ENCODE data around the gene MTG2. TPM values are rescaled to one million over a fixed set of nuclear protein-coding genes. Genes with fewer than 3 reads are reported as not detected.
A peak's percentile ranks its signal among the peaks of the same experiment; 100 is the strongest.

Gene MTG2
- total RNA-seq, 6 experiments from 2014 or later: 27.0 to 45.6 (median 31.8) TPM

DNA sequence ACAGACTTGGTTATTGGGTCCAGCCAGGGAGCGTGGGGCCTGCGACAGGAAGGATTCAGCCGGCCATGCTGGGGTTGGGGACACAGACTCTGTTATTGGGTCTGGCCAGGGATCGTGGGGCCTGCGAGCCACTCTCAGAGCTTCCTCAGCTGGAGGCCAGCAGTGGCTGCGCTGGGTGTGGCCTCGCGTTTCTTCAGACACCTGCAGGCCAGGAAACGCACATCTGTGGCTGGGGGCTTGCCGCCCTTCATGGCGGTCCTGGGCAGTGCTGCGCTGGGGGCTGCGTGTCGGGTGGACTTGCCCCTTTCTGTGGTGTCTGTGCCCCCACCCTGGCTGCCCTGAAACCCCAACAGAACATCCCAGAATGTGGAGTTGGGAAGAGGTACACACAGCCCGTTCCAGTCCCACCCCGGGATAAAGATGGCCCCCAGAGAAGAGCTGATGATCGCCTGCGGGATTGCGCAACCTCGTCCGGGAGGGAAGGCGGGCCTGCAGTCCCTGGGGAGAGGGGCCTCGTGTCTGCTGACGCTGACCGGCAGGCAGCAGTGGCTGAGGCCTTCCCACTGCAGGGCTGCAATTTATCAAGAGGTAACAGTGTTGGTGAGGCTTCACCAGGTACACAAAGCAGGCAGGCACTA, 16.9 kb upstream of the MTG2 start:
- WGBS (ENCODE audit: insufficient coverage, low coverage, low lambda C conversion rate, missing lambda C conversion rate): 95% methylated on average over 3 of the region's 25 CpGs
- Histone ChIP-seq H3K4me1 (no peaks in the 10 kb centered on the region), H3K9me3 (no peaks in the 10 kb centered on the region), H3K27ac (no peak overlapping the region), H3K36me3 (peaks cover 0 to 68% (median 21%) of the 10 kb centered on the region in 4 donors), H3K27me3 (no peaks in the 10 kb centered on the region), H3K4me3 (no peak overlapping the region)
- ATAC-seq (no peak), DNase-seq (peak in 1 of 3 donors; percentile 53)
- TF ChIP-seq, protein P1, sequence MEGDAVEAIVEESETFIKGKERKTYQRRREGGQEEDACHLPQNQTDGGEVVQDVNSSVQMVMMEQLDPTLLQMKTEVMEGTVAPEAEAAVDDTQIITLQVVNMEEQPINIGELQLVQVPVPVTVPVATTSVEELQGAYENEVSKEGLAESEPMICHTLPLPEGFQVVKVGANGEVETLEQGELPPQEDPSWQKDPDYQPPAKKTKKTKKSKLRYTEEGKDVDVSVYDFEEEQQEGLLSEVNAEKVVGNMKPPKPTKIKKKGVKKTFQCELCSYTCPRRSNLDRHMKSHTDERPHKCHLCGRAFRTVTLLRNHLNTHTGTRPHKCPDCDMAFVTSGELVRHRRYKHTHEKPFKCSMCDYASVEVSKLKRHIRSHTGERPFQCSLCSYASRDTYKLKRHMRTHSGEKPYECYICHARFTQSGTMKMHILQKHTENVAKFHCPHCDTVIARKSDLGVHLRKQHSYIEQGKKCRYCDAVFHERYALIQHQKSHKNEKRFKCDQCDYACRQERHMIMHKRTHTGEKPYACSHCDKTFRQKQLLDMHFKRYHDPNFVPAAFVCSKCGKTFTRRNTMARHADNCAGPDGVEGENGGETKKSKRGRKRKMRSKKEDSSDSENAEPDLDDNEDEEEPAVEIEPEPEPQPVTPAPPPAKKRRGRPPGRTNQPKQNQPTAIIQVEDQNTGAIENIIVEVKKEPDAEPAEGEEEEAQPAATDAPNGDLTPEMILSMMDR (IDR thresholded peaks at IDR 0.05): no peak
- TF ChIP-seq POLR2A (IDR thresholded peaks at IDR 0.05): no peak
- intact Hi-C loops (cut with DNase I): no loop called here

- Histone ChIP-seq H3K4me3 (no peak overlapping the region), H3K36me3 (peaks cover 0 to 59% (median 14%) of the 10 kb centered on the region in 4 donors), H3K27me3 (no peaks in the 10 kb centered on the region), H3K4me1 (no peaks in the 10 kb centered on the region), H3K9me3 (no peaks in the 10 kb centered on the region), H3K27ac (no peak overlapping the region)
- DNase-seq (peak in 1 of 3 donors; percentile 42), ATAC-seq (peak in 1 of 4 donors; percentile 18)
- TF ChIP-seq, protein P1 (IDR thresholded peaks at IDR 0.05): no peak
- TF ChIP-seq POLR2A (IDR thresholded peaks at IDR 0.05): no peak
- 100% methylated on average over 1 of the region's 6 CpGs for whole genome bisulfite sequencing (ENCODE audit: insufficient coverage, low coverage, low lambda C conversion rate, missing lambda C conversion rate)
- intact Hi-C loops (cut with DNase I): no loop called here
These were observed 15.4 kb upstream of the MTG2 start for GRCh38 chr20:62167474-62167873.

DNA sequence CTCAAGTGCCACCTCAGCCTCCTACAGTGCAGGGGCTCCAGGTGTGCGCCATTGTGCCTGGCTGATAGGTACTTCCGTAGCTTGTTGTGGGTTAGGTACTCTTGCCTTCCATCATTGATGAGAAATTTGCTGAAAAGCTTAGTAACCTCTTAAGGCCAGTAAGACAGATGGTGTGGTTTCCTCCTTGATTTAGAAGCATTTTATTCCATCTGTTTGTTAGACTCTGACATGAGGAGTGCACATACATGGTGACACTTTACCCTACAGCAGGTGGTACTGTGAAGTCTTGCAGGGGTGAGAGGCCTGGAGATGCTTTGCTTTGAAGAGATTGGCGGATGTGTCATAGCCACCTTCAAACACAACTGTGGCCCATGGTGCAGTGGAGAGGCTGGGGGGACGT, 14.8 kb upstream of the MTG2 start:
- ATAC-seq: no peak
- H3K36me3 ChIP-seq: peaks cover 0 to 58% (median 11%) of the 10 kb centered on the region in 4 donors

GRCh38 chr20:62168890-62169435, 13.9 kb upstream of the MTG2 start:
- peak in 1 of 3 donors; percentile 32 for DNase-seq
- WGBS (ENCODE audit: insufficient coverage, low coverage, low lambda C conversion rate, missing lambda C conversion rate): 98% methylated on average over 9 of the region's 23 CpGs
- intact Hi-C loops (cut with DNase I): no loop called here

More for the DNA sequence above, 14.8 kb upstream of the MTG2 start:
- Histone ChIP-seq H3K4me1 (no peaks in the 10 kb centered on the region), H3K9me3 (no peaks in the 10 kb centered on the region), H3K27me3 (no peaks in the 10 kb centered on the region), H3K4me3 (no peak overlapping the region), H3K27ac (no peak overlapping the region)
- DNase-seq: no peak
- TF ChIP-seq POLR2A (IDR thresholded peaks at IDR 0.05): no peak
- TF ChIP-seq, protein P1 (IDR thresholded peaks at IDR 0.05): no peak
- intact Hi-C loops (cut with DNase I): no loop called here
- WGBS (ENCODE audit: insufficient coverage, low coverage, low lambda C conversion rate, missing lambda C conversion rate): 90% methylated on average over 2 of the region's 4 CpGs

More at GRCh38 chr20:62168890-62169435, 13.9 kb upstream of the MTG2 start:
- ATAC-seq: peak in 1 of 4 donors; percentile 6
- Histone ChIP-seq H3K4me1 (no peaks in the 10 kb centered on the region), H3K4me3 (no peak overlapping the region), H3K27me3 (no peaks in the 10 kb centered on the region), H3K27ac (no peak overlapping the region), H3K9me3 (no peaks in the 10 kb centered on the region), H3K36me3 (peaks cover 0 to 51% (median 7%) of the 10 kb centered on the region in 4 donors)
- TF ChIP-seq, protein P1 (IDR thresholded peaks at IDR 0.05): no peak
- TF ChIP-seq POLR2A (IDR thresholded peaks at IDR 0.05): no peak
